ENCODE data around the gene BPIFB3.
"Not testable (repeated sequence)": the region's sequence is repeated elsewhere in the genome, so short reads cannot be mapped to it uniquely, and the experiment has no call there.

BPIFB3 gene

DNA sequence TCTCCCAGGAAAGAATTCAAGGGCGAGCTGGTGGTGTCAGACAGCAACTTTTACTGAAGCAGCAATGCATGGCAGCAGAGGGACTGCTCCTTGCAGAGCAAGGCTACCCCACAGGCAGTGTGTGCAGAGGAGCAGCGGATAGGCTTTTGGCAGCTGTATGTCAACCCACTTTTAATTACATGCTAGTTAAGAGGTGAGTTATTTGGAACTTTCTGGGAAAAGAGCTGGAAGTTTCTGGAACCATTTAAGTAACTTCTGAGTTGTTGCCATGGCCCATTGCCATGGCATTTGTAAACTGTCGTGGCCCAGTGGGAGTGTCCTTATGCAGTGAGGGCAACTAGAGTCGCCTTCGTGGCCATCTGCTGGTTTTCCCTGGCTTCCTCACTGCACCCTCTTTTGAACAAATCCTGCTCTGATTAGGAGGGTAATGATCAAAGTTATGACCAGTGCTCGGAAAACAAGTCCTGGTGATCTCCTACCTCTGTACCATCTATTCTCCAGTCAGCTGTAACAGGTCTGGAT is 59.7 kb downstream of the BPIFB3 start:
- no peak for DNase-seq (ENCODE audit: low read depth in 2 of 2)

DNA sequence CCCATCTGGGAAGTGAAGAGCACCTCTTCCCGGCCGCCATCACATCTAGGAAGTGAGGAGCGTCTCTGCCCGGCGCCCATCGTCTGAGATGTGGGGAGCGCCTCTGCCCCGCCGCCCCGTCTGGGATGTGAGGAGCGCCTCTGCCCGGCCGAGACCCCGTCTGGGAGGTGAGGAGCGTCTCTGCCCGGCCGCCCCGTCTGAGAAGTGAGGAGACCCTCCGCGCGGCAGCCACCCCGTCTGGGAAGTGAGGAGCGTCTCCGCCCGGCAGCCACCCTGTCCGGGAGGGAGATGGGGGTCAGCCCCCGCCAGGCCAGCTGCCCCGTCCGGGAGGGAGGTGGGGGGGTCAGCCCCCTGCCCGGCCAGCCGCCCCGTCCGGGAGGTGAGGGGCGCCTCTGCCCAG is 61.8 kb downstream of the BPIFB3 start:
- not testable (repeated sequence) for DNase-seq (ENCODE audit: low read depth in 2 of 2)

DNA sequence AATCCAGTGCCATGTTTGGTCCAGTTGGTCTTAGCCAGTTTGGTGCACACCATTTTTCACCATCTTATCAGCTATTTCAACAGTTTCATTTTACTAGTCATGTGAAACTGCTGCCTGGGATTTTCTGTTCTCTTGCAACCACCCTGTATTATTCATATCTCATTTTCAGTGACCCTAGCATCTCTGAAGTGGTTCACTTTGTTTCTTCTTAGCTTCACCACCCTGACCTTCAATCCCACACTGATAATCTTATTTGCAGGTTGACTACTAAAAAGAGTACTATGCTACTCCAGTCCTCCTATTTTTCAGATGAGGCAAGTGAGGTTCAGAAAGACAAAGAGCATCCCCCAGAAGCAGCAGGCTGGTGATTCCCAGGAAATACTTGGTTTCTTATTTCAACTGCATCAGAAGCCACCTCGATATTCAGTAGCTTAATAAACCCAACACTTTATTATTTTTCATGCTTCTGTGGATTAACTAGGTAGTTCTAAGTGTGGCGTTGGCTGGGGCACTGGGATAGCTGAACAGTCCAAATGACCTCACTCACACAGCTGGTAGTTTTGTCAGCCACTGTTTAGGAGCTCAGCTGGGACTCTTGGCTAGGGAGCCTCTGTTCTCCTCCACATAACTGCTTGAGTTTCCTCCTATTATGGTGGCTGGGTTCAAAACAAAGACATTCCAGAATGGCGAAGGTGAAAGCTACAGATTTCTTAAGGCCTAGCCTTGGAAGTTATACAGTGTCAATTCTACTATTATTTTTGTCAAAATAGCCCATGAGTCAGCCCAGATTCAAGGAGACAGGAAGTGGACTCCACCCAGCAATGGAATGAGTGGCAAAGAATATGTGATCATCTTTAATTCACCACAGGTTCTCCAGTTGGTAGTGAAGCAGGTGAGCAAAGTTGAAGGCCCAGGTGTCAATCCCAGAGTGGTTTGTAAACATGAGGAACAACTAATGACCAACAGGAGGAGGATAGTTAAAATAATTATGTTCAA is 66.3 kb downstream of the BPIFB3 start:
- no peak for DNase-seq (ENCODE audit: low read depth in 2 of 2)

DNA sequence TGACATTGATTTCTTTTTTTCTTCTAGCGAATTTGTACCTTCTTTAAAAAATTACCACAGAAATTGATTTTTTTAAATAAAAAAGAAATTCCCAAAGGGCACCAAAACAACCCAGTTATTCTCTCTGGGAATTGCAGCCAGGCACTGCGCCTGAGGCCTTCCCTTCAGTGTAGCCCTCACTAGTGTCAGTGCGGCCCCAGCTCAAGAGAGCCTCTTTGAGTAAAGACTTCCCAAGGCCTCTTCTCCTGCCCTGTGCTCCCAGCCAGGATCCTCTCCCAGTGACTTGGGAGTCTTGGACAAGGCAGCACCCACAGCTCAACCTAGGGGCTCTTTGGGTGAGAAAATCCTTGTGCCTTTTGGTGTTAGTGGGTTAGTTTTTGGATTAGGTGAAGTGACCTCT is 67.2 kb downstream of the BPIFB3 start:
- no peak for DNase-seq (ENCODE audit: low read depth in 2 of 2)

DNA sequence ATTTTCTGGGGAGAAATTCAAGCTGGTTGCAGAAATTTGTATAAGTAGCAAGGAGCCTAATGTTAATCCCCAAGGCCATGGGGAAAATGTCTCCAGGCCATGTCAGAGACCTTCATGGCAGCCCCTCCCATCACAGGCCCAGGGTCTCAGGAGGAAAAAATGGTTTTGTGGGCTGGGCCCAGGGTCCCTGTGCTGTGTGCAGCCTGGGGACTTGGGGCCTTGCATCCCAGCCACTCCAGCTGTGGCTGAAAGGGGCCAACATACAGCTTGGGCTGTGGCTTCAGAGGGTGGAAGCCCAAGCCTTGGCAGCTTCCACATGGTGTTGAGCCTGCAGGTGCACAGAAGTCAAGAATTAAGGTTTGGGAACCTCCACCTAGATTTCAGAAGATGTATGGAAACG is 68.6 kb downstream of the BPIFB3 start:
- DNase-seq (ENCODE audit: low read depth in 2 of 2) = not testable (repeated sequence)

Data from stimulated activated CD4-positive, alpha-beta T cell treated with anti-CD3 and anti-CD28 coated beads, Interleukin-1b, Interleukin-23, amount 100 ng/mL, for 4 hours (primary cell).